GM18909 (cell line): Measurements from ENCODE around the gene TNFSF9.
"Not testable (repeated sequence)": the region's sequence is repeated elsewhere in the genome, so short reads cannot be mapped to it uniquely, and the experiment has no call there.

Experiments
- ATAC-seq: cut with Tn5 transposase; IDR thresholded peaks from one replicate; pipeline ENCODE4 v1.9.1; 2021; ENCODE audit warnings: mild to moderate bottlenecking; ENCODE audit not compliant: unreplicated experiment, poor library complexity

The TNFSF9 gene

DNA sequence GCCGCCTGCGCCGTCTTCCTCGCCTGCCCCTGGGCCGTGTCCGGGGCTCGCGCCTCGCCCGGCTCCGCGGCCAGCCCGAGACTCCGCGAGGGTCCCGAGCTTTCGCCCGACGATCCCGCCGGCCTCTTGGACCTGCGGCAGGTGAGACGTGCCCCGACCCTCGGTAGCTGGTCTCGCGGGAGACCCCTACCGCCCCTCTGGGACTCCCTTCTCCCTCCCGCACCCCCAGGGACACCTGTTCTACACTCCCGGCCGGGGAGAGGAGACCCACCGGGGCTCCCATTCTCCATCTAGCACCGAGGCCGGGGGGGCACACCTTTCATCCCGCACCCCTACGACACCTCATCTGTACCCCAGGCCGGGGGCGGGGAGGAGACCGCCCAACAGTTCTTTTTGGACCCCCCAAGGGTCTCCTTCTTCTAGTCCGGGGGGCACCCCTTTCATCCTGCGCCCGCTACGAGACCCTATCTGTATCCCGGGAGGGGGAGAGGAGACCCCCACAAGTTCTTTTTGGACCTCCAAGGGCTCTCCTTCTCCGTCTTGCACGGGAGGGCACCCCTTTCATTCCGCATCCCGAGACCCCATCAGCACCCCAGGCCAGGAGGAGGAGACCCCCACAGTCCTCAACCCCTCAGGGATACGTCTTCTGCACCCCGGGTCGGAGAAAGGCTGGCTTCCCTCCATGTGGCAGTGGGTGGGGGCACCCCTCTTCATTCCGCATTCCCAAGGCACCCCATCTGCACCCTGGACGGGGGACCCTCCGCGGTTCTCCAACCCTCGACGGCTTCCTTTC is 533 bp downstream of the TNFSF9 start:
- no peak for ATAC-seq

DNA sequence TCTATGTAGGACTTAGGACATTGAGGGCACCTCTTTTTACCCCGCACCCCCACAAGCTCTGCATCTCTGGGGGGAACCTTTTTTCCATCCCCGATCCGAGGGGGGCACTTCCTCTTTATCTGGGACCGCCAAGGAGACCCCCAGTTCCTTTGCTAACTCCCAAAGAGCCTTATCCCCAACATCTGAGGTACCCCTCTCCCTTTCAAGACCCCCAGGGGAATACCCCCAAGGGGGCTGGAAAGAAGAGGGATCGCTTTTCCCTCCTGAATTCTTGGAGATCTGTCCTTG is 1.1 kb downstream of the TNFSF9 start:
- no peak for ATAC-seq

DNA sequence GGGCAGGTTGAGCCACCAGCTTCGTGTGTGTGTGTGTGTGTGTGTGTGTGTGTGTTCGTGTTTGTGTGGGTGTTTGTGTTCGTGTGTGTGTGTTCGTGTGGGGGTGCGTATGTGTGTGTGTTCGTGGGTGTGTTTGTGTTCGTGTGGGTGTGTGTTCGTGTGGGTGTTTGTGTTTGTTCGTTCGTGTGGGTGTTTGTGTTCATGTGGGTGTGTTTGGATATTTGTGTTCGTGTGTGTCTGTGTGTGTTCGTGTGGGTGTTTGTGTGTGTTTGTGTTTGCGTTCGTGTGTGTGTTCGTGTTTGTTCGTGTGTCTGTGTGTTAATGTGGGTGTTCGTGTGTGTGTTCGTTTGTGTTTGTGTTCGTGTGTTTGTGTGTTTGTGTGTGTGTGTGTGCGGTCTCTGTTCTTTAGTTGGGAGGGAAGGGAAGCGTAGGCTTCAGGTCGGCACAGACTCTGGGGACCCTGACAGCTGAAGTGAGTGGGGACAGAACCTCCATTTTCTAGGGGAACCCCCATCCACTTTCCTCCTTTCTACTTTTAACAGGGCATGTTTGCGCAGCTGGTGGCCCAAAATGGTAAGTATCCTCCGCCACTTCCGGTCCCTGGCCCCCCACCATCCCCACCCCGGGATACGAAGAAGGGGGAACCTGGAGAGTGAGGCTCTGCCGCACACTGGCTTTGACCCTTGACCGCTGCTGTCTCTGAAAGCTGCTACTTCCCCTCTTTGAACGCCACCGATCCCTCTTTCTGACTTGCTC is 1.6 kb downstream of the TNFSF9 start:
- no peak for ATAC-seq

DNA sequence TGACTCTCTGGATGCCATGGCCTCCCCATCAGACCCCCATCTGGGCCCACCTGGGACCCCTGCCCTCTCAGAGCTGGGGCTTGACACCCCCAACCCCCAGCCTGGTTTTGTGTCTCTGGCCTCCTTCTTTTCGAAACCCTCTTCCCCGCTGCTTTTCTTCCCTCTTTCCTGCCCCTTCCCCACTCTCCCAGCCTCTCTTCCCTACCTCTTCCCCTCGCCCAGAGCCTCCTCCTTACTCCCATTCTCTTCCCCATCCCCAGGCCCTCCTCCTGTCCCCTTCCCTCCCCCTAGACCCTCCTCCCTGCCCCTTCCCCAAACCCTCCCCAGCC is 2.1 kb downstream of the TNFSF9 start:
- ATAC-seq, result no peak

DNA sequence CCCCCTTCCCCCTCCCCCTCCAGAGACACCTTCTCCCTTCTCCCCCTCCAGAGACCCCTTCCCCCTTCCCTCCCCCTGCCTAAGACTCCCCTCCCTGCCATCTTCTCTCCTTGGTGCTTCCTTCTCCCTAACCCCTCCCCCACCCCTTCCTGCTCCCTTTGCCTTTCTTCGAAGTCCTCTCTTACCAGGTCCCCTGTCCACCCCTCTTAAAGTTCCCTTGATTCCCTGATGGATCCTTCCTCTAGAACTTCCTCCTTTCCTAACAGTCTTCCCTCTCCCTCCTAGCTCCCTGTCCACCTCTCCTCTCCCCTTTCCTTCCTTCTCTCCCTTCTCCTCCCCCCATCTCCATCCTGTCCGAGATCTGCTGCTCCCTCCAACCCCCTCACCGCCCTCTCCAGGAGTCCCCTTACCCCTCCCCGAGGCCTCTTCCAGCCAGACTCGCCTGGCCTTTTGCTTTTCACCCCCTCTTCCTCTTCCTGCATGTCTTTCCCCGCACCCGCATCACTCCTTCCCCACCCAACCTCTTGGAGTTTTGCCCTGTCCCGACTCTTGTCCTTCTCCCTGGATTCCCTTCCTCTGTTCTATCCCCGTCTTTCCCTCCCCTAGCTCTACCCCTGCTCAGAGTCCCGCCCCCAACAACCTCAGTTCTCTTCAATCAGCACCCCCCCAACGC is 3.1 kb downstream of the TNFSF9 start:
- no peak for ATAC-seq

DNA sequence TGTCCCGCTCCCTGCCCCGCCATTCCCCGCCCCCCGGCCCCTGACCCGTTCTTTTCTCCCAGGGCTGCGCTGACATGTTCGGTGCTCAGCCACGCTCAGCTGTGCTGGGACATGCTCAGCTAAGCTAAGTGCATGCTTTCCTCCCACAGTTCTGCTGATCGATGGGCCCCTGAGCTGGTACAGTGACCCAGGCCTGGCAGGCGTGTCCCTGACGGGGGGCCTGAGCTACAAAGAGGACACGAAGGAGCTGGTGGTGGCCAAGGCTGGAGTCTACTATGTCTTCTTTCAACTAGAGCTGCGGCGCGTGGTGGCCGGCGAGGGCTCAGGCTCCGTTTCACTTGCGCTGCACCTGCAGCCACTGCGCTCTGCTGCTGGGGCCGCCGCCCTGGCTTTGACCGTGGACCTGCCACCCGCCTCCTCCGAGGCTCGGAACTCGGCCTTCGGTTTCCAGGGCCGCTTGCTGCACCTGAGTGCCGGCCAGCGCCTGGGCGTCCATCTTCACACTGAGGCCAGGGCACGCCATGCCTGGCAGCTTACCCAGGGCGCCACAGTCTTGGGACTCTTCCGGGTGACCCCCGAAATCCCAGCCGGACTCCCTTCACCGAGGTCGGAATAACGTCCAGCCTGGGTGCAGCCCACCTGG is 3.7 kb downstream of the TNFSF9 start:
- no peak for ATAC-seq

DNA sequence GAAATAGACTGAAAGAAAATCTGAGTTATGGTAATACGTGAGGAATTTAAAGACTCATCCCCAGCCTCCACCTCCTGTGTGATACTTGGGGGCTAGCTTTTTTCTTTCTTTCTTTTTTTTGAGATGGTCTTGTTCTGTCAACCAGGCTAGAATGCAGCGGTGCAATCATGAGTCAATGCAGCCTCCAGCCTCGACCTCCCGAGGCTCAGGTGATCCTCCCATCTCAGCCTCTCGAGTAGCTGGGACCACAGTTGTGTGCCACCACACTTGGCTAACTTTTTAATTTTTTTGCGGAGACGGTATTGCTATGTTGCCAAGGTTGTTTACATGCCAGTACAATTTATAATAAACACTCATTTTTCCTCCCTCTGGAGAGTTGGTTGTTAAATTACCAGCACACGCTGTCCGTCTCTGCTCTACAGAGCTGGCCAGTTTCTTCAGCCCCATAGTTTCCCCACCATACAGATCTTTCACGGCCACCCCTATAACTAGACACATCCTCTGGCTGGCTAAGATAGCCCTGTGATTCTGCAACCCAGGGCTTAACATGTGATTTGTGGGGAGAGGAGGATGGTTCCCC is 4.8 kb downstream of the TNFSF9 start:
- ATAC-seq, result no peak

DNA sequence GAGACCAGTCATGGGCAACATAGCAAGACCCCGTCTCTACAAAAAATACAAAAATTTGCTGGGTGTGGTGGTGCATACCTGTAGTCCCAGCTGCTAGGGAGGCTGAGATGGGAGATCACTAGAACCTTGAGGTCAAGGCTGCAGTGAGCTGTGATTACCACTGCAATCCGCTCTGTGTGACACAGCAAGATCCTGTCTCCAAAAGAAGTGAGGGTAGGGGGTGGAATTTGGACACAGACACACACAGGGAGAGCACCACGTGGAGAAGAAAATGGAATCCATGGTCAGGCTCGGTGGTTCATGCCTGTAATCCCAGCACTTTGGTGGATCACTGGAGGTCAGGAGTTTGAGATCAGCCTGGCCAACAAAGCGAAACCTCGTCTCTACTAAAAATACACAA is 8.7 kb downstream of the TNFSF9 start:
- ATAC-seq, result no peak

DNA sequence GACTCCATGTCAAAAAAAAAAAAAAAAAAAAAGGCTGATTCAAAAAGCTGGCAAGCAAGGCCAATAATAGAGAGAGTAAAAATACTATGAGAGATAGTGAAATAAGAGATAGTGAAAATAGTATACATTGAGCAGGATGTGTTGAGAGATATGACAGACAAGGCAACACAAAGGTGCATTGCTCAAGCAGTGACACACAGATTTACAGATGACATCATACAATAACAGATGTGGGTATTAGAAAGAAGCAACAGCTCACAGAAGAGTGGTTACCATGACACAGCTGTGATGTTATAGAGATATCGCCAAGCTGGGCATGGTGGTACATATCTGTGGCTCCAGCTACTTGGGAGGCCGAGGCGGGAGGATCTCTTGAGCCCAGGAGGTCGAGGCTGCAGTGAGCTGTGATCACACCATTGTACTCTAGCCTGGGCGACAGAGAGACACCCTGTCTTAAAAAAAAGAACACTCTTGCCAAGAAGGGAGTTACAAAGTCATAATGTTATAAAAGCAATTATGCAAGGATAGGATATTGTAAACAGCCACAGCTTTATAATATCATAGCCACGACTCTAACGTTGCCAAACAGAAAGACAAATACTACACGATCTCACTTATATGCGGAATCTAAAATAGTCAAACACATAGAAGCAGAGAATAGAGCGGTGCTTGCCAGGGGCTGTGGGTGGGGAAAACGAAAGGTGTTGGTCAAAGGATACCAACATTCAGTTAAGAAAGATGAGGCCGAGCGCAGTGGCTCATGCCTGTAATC is 10.3 kb downstream of the TNFSF9 start:
- ATAC-seq, result no peak

DNA sequence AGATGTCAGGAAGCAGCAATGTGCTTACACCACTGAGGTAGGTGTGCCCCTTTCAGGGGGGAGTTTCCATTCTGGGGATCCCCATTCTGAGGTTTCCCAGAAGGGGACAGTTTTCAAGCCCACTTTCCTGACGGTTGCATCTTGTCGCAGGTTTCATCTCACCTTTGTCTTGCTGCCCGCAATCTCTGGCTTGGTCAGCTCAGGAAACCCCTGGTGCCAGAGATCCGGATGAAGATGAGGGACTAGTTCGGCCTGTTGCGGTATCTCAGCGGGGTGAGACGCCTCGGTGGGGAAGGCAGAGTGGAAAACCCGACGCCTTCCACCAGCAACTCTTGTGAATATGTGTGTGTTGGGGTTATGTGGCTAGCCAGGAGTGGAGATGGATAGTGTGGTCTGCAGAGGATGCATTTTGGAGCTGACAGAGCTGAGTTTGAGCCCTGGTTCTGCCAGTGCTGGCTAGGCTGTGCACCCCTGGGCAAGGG is 13.1 kb downstream of the TNFSF9 start:
- ATAC-seq, result no peak

DNA sequence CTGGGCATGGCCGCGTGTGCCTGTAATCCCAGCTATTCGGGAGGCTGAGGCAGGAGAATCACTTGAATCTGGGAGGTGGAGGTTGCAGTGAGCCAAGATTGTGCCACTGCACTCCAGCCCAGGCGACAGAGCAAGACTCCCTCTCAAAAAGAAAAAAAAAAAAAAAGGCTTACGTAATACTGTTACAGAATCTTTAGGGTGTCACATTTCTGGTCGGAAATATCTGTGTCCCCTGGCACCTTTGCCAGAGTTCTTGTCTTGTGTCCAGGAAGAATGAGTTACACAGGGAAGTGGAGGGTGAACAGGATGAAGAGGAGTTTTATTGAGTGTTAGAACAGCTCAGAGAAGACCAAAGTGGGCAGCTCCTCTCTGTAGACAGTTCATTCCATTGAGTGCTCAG is 19.9 kb downstream of the TNFSF9 start:
- not testable (repeated sequence) for ATAC-seq

DNA sequence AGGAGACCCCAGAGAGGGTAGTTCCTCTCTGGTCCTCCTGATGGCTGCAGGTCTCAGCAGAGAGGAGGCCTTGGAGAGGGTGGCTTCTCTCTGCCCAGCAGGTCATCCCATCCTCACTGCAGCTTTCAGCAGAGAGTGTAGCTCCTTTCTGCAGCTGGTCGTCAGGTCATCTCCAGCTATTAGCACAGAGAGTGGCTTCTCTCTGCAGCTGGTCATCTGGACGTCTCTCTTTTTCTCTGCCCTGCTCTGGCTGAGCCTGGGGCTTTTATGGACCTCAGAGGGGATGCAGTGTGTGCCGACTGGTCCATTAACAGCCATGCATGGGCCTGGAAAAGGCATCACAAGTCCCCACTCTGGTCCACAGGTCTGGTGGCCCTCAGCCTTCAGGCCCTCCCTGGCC is 20.3 kb downstream of the TNFSF9 start:
- no peak for ATAC-seq

DNA sequence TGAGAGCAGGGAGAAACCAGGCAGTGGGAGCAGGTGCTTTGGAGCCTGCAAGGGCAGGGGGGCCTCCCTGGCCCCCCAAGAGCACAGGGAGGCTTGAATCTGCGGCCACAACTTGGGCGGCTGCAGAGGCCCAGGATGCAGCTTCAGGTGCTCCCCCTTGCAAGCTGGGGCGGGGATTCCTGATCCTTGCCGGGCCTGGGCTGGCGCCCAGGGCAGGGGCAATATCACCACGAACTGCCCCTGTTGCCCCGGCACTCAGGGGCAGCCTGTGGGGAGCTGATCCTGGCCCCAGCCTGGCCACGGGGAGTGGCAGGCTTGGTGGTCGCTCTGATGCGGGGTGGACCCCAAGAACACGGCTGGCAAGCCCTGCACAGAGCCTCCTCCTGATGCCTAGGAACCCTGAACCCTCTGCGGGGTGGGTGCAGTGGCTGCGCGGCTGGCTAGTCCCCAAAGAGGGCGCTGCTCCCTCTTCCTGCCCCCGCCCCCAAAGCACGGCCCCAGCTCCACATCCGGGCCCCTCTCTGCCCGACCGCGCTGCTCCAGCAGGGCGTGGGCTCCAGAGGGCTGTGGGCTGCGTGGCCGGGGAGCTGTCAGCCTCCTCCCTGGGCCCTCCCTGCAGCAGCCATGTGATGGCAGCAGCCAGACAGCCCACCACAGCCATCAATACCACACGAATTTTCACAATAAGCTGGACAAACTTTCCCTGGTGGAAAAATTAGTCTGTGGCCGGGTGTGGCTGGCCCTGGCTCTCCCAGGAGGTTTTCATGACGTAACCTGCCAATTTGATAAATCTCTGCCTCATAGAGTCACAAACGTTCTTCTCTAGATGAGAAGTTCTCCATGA is 21.0 kb downstream of the TNFSF9 start:
- peak; percentile 36 for ATAC-seq

DNA sequence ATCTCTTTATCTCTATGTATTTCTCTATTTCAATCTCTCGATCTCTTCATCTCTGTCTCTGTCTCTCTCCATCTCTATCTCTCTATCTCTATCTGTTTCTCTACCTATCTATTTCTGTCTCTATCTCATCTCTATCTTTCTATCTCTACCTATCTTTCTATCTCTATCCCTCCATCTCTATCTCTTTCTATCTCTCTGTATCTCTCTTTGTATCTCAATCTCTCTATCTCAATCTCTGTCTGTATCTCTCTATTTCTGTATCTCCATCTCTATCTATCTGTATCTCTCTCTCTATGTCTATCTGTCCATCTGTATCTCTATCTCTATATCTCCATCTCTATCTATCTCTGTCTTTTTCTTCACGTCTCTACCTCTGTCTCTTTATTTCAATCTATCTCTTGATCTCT is 25.2 kb downstream of the TNFSF9 start:
- no peak for ATAC-seq

DNA sequence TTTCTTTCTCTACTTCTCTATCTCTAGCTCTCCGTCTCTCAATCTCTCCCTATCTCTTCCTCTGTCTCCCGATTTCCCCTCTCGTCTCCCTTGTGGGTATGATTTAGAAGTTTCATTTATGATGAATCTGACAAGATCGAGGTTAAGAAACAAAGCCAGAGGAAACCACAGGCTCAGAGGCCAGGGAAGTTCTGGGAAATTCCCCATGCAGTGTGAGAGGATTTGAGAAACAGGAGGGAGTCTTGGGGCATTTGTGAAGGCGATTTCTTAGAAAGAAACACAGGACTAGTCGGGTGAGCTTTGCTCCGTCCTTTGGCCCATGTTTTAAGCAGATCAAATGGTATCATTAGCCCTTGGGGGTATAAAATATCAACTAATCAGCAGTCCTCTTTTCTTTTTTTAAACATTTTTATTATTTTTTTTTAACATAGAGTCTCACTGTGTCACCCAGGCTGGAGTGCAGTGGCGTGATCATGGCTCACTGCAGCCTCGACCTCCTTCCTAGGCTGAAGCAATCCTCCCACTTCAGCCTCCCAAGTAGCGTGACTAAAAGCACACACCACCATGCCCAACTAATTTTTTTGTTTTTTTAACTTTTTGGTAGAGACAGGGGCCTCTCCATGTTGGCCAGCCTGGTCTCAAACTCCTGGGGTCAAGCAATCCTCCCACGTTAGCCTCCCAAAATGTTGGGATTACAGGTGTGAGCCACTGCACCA is 25.8 kb downstream of the TNFSF9 start:
- no peak for ATAC-seq

DNA sequence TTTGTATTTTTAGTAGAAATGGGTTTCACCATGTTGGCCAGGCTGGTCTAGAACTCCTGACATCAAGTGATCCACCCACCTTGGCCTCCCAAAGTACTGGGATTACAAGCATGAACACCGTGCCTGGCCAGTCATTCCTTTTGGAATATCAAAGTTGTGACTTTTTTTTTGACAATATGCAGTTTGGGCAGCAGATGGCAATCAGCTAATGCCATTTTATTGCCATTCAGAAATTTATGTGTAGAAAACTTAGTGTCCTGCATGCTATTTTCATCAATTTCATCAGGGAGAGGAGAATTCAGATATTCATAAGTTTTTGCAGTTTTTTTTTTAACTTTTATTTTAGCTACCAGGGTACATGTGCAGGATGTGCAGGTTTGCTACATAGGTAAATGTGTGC is 31.6 kb downstream of the TNFSF9 start:
- ATAC-seq, result not testable (repeated sequence)

DNA sequence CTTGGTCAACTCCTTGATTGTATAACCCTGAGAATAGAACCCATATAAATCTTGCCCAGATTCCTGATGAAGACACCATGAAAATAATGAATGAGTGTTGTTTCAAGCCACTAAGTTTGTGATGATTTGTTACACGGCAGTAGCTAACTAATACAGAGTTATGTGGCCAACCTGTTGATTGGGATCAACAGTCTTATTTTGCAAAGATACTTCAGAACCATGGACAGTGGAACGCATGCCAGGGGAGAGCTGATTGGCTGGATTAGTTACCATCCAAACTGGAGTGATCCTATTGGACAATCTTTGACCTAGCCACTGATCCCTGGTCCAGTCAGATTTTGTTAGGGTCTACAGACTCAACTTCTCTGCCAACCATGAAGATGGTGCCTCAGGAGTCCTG is 33.6 kb downstream of the TNFSF9 start:
- ATAC-seq, result no peak

DNA sequence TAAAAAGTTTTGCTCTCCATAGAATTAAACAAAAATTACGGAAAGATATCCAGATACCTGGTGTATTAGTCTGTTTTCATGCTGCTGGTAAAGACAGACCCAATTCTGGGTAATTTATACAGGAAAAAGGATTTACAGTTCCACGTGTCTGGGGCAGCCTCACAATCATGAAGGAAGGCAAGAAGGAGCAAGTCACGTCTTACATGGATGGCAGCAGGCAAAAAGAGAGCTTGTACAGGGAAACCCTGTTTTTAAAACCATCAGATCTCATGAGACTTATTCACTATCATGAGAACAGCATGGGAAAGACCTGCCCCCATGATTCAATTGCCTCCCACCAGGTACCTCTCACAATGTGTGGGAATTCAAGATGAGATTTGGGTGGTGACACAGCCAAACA is 35.9 kb downstream of the TNFSF9 start:
- not testable (repeated sequence) for ATAC-seq
